ENCODE measurements around the gene SNCAIP.
A peak's percentile ranks its signal among the peaks of the same experiment; 100 is the strongest.
"Not testable (repeated sequence)": the region's sequence is repeated elsewhere in the genome, so short reads cannot be mapped to it uniquely, and the experiment has no call there.

SNCAIP gene

GRCh38 chr5:122363623-122364022, 51.6 kb downstream of the SNCAIP start:
- DNase-seq: no peak

- DNase-seq: no peak
Observed at GRCh38 chr5:122366501-122366900, 54.5 kb downstream of the SNCAIP start.

GRCh38 chr5:122367456-122367855, 55.4 kb downstream of the SNCAIP start:
- DNase-seq: no peak

- no peak for DNase-seq
Observed at GRCh38 chr5:122368510-122369251, 56.6 kb downstream of the SNCAIP start.

GRCh38 chr5:122369253-122369815, 57.3 kb downstream of the SNCAIP start:
- no peak for DNase-seq

- DNase-seq: no peak
Observed at GRCh38 chr5:122371511-122372151, 59.6 kb downstream of the SNCAIP start.

GRCh38 chr5:122374110-122374509, 62.1 kb downstream of the SNCAIP start:
- no peak for DNase-seq

- no peak for DNase-seq
Observed at GRCh38 chr5:122375801-122376200, 63.8 kb downstream of the SNCAIP start.

- DNase-seq: no peak
Observed at GRCh38 chr5:122376250-122376649, 64.2 kb downstream of the SNCAIP start.

GRCh38 chr5:122377026-122377425, 65.0 kb downstream of the SNCAIP start:
- no peak for DNase-seq

GRCh38 chr5:122382938-122383337, 70.9 kb downstream of the SNCAIP start:
- not testable (repeated sequence) for DNase-seq

GRCh38 chr5:122384739-122385235, 72.8 kb downstream of the SNCAIP start:
- DNase-seq: no peak

- DNase-seq: no peak
Observed at GRCh38 chr5:122385286-122385685, 73.2 kb downstream of the SNCAIP start.

GRCh38 chr5:122385808-122386207, 73.8 kb downstream of the SNCAIP start:
- no peak for DNase-seq

- DNase-seq: no peak
Observed at GRCh38 chr5:122390154-122390553, 78.1 kb downstream of the SNCAIP start.

- DNase-seq: peak; percentile 12
Observed at GRCh38 chr5:122390694-122391093, 78.7 kb downstream of the SNCAIP start.

- DNase-seq: no peak
Observed at GRCh38 chr5:122391621-122392020, 79.6 kb downstream of the SNCAIP start.

GRCh38 chr5:122392224-122392623, 80.2 kb downstream of the SNCAIP start:
- no peak for DNase-seq

GRCh38 chr5:122392824-122393223, 80.8 kb downstream of the SNCAIP start:
- peak; percentile 12 for DNase-seq

GRCh38 chr5:122394284-122394930, 82.4 kb downstream of the SNCAIP start:
- DNase-seq: no peak

- DNase-seq: no peak
Observed at GRCh38 chr5:122398016-122398415, 86.0 kb downstream of the SNCAIP start.

GRCh38 chr5:122400341-122400740, 88.3 kb downstream of the SNCAIP start:
- DNase-seq: no peak

- DNase-seq: no peak
Observed at GRCh38 chr5:122400938-122401337, 88.9 kb downstream of the SNCAIP start.
